Ishikawa (cell line): ENCODE results near the gene FFAR3.

Experiments used
- EGR1 ChIP-seq: IDR thresholded peaks from 2 replicates; pipeline ENCODE4 v1.6.1; 2012
- EP300 ChIP-seq: IDR thresholded peaks from 2 replicates; pipeline ENCODE4 v1.6.1; 2012; ENCODE audit warnings: borderline replicate concordance
- MAX ChIP-seq: IDR thresholded peaks from 2 replicates; pipeline ENCODE4 v1.6.1; 2012
- NFIC ChIP-seq: IDR thresholded peaks from 2 replicates; pipeline ENCODE4 v1.6.1; 2012
- RAD21 ChIP-seq: IDR thresholded peaks from 2 replicates; pipeline ENCODE4 v1.6.1; 2012; ENCODE audit warnings: low read depth
- REST ChIP-seq: IDR thresholded peaks from 2 replicates; pipeline ENCODE4 v1.6.1; 2012; ENCODE audit warnings: low read depth, mild to moderate bottlenecking
- TAF1 ChIP-seq: IDR thresholded peaks from 2 replicates; pipeline ENCODE4 v1.6.1; 2012; ENCODE audit warnings: low read depth, mild to moderate bottlenecking
- USF1 ChIP-seq: IDR thresholded peaks from 2 replicates; pipeline ENCODE4 v1.6.1; 2012
- YY1 ChIP-seq: IDR thresholded peaks from 2 replicates; pipeline ENCODE4 v1.6.1; 2012; ENCODE audit warnings: low read depth

- TF ChIP-seq TAF1 (no peak), NFIC (no peak), MAX (no peak), REST (no peak), EGR1 (no peak), EP300 (no peak), RAD21 (no peak), YY1 (no peak), USF1 (no peak)
Measured at GRCh38 chr19:35383536-35383935, 25.3 kb downstream of the FFAR3 start.
